Colonic mucosa (tissue), 4 donors: Measurements from ENCODE around the gene SLC26A11. TPM values are rescaled to one million over a fixed set of nuclear protein-coding genes. Genes with fewer than 3 reads are reported as not detected.

Experiments
- DNase-seq: peaks from one replicate; pipeline ENCODE4 v3.0.0-alpha.2; 2020
- H3K27ac ChIP-seq: fragments of 200-600 bp; one replicate; pipeline ENCODE4 v1.8.0; 2021
- H3K27me3 ChIP-seq: fragments of 200-600 bp; one replicate; pipeline ENCODE4 v1.8.0; 2021
- H3K36me3 ChIP-seq: fragments of 200-600 bp; one replicate; pipeline ENCODE4 v1.8.0; 2021
- H3K4me1 ChIP-seq: fragments of 200-600 bp; one replicate; pipeline ENCODE4 v1.8.0; 2021; ENCODE audit warnings: mild to moderate bottlenecking
- H3K4me3 ChIP-seq: fragments of 200-600 bp; one replicate; pipeline ENCODE4 v1.8.0; 2021
- H3K9ac ChIP-seq, 2 donors: one replicate each; pipeline ENCODE4 v1.7.0; 2013; ENCODE audit warnings: control low read depth in 2 of 2, low read depth in 2 of 2, low read length in 2 of 2
- H3K9me3 ChIP-seq: fragments of 200-600 bp; one replicate; pipeline ENCODE4 v1.8.0; 2021
- intact Hi-C: fragments of 100-400 bp; cut with DNase I; formaldehyde crosslinking; loops from one replicate; pipeline ENCODE4 v1.14.1; 2022
- total RNA-seq, 2 donors: library from RNA; stranded (reverse); fragmentation: NEBNext Ultra II Directional in 1 of 2; extraction: Animal tissue kit (Norgen Biotek cat#: 25700) in 1 of 2; gene quantifications; one replicate each; pipeline ENCODE4 v1.2.1, GENCODE V29; 2021
- TF ChIP-seq, protein P1 (sequence below): fragments of 200-600 bp; IDR thresholded peaks from one replicate; pipeline ENCODE4 v1.8.0; 2022; ENCODE audit warnings: antibody characterized with exemption, mild to moderate bottlenecking
- donor health status: healthy.
- donor health status: DM: no; HTN: no; CAD: no.
- donor health status: DM: no; HTN: no; CAD: no.

The SLC26A11 gene
- total RNA-seq, 2 donors from 2014 or later, result 8.0 to 9.3 TPM

DNA sequence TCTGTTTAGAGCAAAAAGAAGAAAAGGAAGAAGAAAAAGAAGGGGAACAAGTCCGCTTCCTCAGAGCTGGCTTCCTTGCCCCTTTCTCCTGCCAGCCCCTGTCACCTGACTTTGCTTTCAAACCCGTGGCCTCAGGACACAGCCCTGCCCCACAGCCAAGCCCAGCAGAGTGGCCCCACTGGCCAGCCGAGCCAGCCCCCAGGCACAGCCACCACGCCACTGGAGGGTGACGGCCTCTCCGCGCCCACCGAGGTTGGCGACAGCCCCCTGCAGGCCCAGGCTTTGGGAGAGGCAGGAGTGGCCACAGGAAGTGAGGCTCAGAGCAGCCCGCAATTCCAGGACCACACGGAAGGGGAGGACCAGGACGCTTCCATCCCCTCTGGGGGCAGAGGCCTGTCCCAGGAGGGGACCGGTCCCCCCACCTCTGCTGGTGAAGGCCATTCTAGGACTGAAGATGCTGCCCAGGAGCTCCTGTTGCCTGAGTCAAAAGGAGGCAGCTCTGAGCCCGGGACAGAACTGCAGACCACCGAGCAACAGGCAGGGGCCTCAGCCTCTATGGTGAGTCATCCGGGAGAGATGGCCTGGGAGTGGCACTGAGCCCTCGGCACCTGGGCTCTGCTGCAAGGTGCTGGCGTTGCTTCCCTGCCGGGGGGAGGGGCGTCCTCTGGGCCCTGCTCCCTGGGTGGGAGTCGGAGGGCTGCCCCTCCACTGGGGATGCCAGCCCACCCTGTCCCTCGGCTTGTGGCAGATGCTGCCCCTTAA lies 67.8 kb downstream of the SLC26A11 start:
- H3K36me3 ChIP-seq, result peaks cover 35% of the 10 kb centered on the region
- TF ChIP-seq, protein P1, sequence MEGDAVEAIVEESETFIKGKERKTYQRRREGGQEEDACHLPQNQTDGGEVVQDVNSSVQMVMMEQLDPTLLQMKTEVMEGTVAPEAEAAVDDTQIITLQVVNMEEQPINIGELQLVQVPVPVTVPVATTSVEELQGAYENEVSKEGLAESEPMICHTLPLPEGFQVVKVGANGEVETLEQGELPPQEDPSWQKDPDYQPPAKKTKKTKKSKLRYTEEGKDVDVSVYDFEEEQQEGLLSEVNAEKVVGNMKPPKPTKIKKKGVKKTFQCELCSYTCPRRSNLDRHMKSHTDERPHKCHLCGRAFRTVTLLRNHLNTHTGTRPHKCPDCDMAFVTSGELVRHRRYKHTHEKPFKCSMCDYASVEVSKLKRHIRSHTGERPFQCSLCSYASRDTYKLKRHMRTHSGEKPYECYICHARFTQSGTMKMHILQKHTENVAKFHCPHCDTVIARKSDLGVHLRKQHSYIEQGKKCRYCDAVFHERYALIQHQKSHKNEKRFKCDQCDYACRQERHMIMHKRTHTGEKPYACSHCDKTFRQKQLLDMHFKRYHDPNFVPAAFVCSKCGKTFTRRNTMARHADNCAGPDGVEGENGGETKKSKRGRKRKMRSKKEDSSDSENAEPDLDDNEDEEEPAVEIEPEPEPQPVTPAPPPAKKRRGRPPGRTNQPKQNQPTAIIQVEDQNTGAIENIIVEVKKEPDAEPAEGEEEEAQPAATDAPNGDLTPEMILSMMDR, result no peak
- H3K9me3 ChIP-seq, result no peaks in the 10 kb centered on the region
- no peak overlapping the region for H3K4me3 ChIP-seq
- H3K27me3 ChIP-seq, result no peaks in the 10 kb centered on the region
- no peak overlapping the region for H3K27ac ChIP-seq
- no peak overlapping the region for H3K9ac ChIP-seq
- H3K4me1 ChIP-seq, result no peaks in the 10 kb centered on the region
- intact Hi-C loops, result no loop called here
- no peak for DNase-seq

DNA sequence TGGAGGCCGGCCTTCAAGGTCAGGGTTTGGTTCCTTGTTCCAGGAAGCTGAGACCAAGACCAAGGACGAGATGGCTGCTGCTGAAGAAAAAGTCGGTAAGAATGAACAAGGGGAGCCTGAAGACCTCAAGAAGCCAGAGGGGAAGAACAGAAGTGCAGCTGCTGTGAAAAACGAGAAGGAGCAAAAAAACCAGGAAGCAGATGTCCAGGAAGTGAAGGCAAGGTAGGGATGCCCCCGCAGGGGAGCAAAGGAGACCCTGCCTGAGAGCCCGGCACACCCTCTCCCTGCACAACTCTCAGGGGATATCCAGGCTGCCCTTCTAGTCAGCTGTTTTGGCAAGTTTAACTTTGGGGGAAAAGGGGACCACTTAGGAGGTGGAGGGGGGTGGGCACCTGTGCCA lies 69.4 kb downstream of the SLC26A11 start:
- no peak overlapping the region for H3K4me3 ChIP-seq
- H3K4me1 ChIP-seq, result no peaks in the 10 kb centered on the region
- H3K36me3 ChIP-seq, result peaks cover 36% of the 10 kb centered on the region
- no peak overlapping the region for H3K27ac ChIP-seq
- TF ChIP-seq, protein P1, result no peak
- no peak overlapping the region for H3K9ac ChIP-seq
- intact Hi-C loops, result no loop called here
- no peak for DNase-seq
- H3K9me3 ChIP-seq, result no peaks in the 10 kb centered on the region
- no peaks in the 10 kb centered on the region for H3K27me3 ChIP-seq

DNA sequence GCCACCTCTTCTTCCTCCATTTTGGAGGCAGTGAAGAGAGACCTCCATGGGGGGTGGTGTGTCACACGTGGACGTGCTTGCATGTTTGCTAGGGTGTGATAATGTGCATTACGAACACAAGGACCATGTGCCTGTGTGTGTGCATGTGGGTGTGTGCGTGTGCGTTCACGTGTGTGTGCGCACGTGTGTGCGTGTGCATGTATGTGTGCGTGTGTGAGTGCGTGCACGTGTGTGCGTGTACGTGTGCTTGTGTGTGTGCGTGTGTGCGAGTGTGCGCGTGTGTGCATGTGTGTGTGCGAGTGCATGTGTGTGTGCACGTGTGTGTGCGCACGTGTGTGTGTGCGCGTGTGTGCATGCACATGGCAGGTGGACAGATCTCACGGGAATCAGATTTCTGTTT lies 69.9 kb downstream of the SLC26A11 start:
- intact Hi-C loops, result no loop called here
- no peak for DNase-seq
- TF ChIP-seq, protein P1, result no peak
- no peak overlapping the region for H3K9ac ChIP-seq
- H3K4me1 ChIP-seq, result no peaks in the 10 kb centered on the region
- H3K4me3 ChIP-seq, result no peak overlapping the region
- H3K36me3 ChIP-seq, result peaks cover 42% of the 10 kb centered on the region
- no peaks in the 10 kb centered on the region for H3K27me3 ChIP-seq
- no peak overlapping the region for H3K27ac ChIP-seq
- no peaks in the 10 kb centered on the region for H3K9me3 ChIP-seq

DNA sequence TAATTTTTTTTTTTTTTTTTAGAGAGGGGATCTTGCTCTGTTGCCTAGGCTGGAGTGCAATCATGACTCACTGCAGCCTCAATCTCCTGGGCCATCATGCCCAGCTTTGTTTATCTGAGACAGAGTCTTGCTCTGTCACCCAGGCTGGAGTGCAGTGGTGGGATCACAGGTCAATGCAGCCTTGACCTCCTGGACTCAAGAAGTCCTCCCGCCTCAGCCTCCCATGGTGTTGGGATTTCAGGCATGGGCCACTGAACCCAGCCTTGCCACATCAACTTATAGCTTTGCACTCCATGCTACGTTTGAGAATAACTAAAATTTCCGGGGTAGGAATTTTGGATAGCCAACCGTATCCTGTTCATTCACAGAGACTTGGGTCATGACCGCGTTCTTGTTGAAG lies 71.0 kb downstream of the SLC26A11 start:
- no peak overlapping the region for H3K4me3 ChIP-seq
- H3K36me3 ChIP-seq, result peaks cover 46% of the 10 kb centered on the region
- no peak overlapping the region for H3K9ac ChIP-seq
- no peak overlapping the region for H3K27ac ChIP-seq
- H3K4me1 ChIP-seq, result no peaks in the 10 kb centered on the region
- H3K9me3 ChIP-seq, result no peaks in the 10 kb centered on the region
- DNase-seq, result no peak
- intact Hi-C loops, result no loop called here
- no peaks in the 10 kb centered on the region for H3K27me3 ChIP-seq
- TF ChIP-seq, protein P1, result no peak

DNA sequence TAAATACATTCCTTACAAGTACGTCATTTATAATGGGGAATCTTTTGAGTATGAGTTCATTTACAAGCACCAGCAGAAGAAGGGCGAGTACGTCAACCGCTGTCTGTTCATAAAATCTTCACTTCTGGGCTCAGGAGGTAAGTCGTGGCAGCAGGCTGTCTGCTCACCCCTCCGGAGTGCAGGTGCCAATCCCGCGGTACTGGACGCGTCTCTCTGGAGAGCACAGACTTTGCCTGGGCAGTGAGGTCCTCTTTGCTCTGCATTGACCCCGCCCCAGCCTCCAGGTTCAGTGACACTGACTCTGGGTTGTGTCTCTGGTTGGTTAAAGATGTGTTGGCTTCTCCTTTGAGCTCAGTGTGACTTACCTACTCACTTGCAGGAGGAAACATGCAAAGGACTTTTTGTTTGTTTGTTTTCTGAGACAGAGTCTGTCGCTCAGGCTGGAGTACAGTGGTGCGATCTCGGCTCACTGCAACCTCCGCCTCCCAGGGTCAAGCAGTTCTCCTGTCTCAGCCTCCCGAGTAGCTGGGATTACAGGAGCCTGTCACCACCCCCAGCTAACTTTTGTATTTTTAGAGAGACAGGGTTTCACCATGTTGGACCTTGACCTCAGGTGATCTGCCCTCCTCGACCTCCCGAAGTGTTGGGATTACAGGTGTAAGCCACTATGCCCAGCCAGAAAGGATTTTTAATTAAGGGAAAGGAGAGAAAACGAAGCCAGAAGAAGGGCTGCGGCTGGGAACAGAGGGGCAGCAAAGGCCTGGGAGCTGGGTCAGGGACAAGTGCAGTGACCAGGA lies 71.7 kb downstream of the SLC26A11 start:
- Histone ChIP-seq H3K36me3 (peaks cover 46% of the 10 kb centered on the region), H3K4me1 (no peaks in the 10 kb centered on the region), H3K4me3 (no peak overlapping the region), H3K27me3 (no peaks in the 10 kb centered on the region), H3K9me3 (no peaks in the 10 kb centered on the region), H3K27ac (no peak overlapping the region), H3K9ac (no peak overlapping the region)
- TF ChIP-seq, protein P1, result no peak
- intact Hi-C loops, result no loop called here
- no peak for DNase-seq
